Measurements from ENCODE around the gene SLC9A3.

Gene SLC9A3

DNA sequence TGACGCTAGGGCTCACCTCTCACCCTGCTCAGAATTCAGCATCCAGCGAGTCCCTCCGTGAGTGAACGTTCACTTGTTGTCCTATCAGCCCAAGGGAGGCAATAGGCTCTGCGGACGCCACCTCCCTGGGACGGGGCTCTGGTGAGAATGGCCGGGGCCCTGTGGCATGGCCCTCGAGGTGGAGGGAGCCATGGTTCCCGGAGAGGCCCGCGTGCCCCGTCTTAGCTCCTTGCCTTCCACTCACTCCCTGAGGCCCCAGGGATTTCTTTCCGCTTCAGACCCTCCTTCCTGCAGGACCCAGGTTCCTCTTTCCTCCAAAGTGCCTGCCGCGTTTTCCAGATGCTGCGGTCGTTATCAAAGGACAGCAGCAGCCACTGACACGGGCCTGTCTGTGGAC lies 59.8 kb downstream of the SLC9A3 start:
- Histone ChIP-seq H3K4me3 (IDR thresholded peaks at IDR 0.05; ENCODE audit: insufficient read depth, low read depth, low read length) (no peak overlapping the region), H3K36me3 (ENCODE audit: insufficient read depth) (peaks cover 4% of the 10 kb centered on the region; the same call in 1 of the 2 replicates)

GRCh38 chr5:463952-464351 lies 60.3 kb downstream of the SLC9A3 start:
- Histone ChIP-seq H3K36me3 (ENCODE audit: insufficient read depth) (peaks cover 4% of the 10 kb centered on the region; the same call in 1 of the 2 replicates), H3K79me2 (ENCODE audit: insufficient read depth, low read depth) (no peaks in the 10 kb centered on the region), H3K9ac (no peak overlapping the region), H3K27ac (no peak overlapping the region), H2AFZ (ENCODE audit: low read depth) (no peak overlapping the region), H4K20me1 (ENCODE audit: insufficient read depth) (no peaks in the 10 kb centered on the region), H3K4me2 (no peak overlapping the region), H3K27me3 (ENCODE audit: insufficient read depth, low read depth) (no peaks in the 10 kb centered on the region), H3K4me1 (ENCODE audit: low read depth, poor library complexity, severe bottlenecking) (peaks cover 6% of the 10 kb centered on the region), H3K4me3 (IDR thresholded peaks at IDR 0.05; ENCODE audit: insufficient read depth, low read depth, low read length) (no peak overlapping the region)
- TF ChIP-seq CTCF (conservative IDR thresholded peaks at IDR 0.05; ENCODE audit: low read depth, low read length) = no peak

More for the DNA sequence above, 59.8 kb downstream of the SLC9A3 start:
- Histone ChIP-seq H3K27me3 (ENCODE audit: insufficient read depth, low read depth) (no peaks in the 10 kb centered on the region), H3K27ac (no peak overlapping the region), H2AFZ (ENCODE audit: low read depth) (no peak overlapping the region), H4K20me1 (ENCODE audit: insufficient read depth) (no peaks in the 10 kb centered on the region), H3K79me2 (ENCODE audit: insufficient read depth, low read depth) (no peaks in the 10 kb centered on the region), H3K4me2 (no peak overlapping the region), H3K9ac (no peak overlapping the region), H3K4me1 (ENCODE audit: low read depth, poor library complexity, severe bottlenecking) (peaks cover 1% of the 10 kb centered on the region)
- no peak for TF ChIP-seq CTCF (conservative IDR thresholded peaks at IDR 0.05; ENCODE audit: low read depth, low read length)

GRCh38 chr5:463301-463700 lies 60.9 kb downstream of the SLC9A3 start:
- Histone ChIP-seq H3K27me3 (ENCODE audit: insufficient read depth, low read depth) (no peaks in the 10 kb centered on the region), H3K79me2 (ENCODE audit: insufficient read depth, low read depth) (no peaks in the 10 kb centered on the region), H3K36me3 (ENCODE audit: insufficient read depth) (peaks cover 4% of the 10 kb centered on the region; the same call in 1 of the 2 replicates), H3K9ac (no peak overlapping the region), H3K4me2 (no peak overlapping the region), H2AFZ (ENCODE audit: low read depth) (no peak overlapping the region), H4K20me1 (ENCODE audit: insufficient read depth) (no peaks in the 10 kb centered on the region), H3K27ac (no peak overlapping the region), H3K4me1 (ENCODE audit: low read depth, poor library complexity, severe bottlenecking) (peaks cover 13% of the 10 kb centered on the region), H3K4me3 (IDR thresholded peaks at IDR 0.05; ENCODE audit: insufficient read depth, low read depth, low read length) (no peak overlapping the region)
- no peak for TF ChIP-seq CTCF (conservative IDR thresholded peaks at IDR 0.05; ENCODE audit: low read depth, low read length)

DNA sequence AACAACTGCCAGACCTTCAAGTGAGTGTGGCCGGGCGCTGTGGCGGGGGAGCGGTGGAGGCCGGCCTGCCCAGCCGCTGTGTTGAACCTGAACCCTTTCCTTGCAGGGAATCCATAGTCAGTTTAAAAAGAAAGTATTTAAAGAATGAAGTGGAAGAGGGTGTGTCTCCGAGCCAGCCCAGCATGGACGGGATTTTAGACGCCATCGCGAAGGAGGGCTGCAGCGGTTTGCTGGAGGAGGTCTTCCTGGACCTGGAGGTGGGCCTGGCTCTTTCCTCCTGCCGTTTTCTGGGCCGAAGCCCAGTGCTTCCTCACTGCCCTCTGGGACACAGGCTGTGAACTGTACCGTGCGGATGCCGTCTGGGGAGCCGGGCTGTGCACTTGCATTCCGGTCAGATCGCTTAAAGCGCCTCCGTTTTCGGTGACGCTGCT lies 62.2 kb downstream of the SLC9A3 start:
- no peak overlapping the region for H3K4me3 ChIP-seq (IDR thresholded peaks at IDR 0.05; ENCODE audit: insufficient read depth, low read depth, low read length)
- no peak for TF ChIP-seq CTCF (conservative IDR thresholded peaks at IDR 0.05; ENCODE audit: low read depth, low read length)
- H3K4me2 ChIP-seq = no peak overlapping the region
- H2AFZ ChIP-seq (ENCODE audit: low read depth) = no peak overlapping the region
- no peaks in the 10 kb centered on the region for H3K27me3 ChIP-seq (ENCODE audit: insufficient read depth, low read depth)
- peaks cover 4% of the 10 kb centered on the region; the same call in 1 of the 2 replicates for H3K36me3 ChIP-seq (ENCODE audit: insufficient read depth)
- H3K79me2 ChIP-seq (ENCODE audit: insufficient read depth, low read depth) = no peaks in the 10 kb centered on the region
- H4K20me1 ChIP-seq (ENCODE audit: insufficient read depth) = no peaks in the 10 kb centered on the region
- peaks cover 16% of the 10 kb centered on the region for H3K4me1 ChIP-seq (ENCODE audit: low read depth, poor library complexity, severe bottlenecking)
- H3K9ac ChIP-seq = no peak overlapping the region
- no peak overlapping the region for H3K27ac ChIP-seq
